Endometrial microvascular endothelial cells (primary cell): Measurements from ENCODE around the gene GALNT18. TPM values are rescaled to one million over a fixed set of nuclear protein-coding genes. Genes with fewer than 3 reads are reported as not detected.

Source experiments
- in situ Hi-C: cut with HindIII; loops from 2 replicates; pipeline ENCODE4 v1.10.0; 2017; ENCODE audit warnings: low sequenced_read_pairs, low pct_unique_long_range_greater_than_20kb; ENCODE audit errors: inconsistent ontology term
- total RNA-seq: library from RNA; depleted of rRNA; stranded (reverse); fragments of >200 nt; gene quantifications from one replicate; pipeline ENCODE4 v1.2.3, GENCODE V29; 2015; ENCODE audit errors: inconsistent ontology term

The GALNT18 gene
- total RNA-seq, 1 donor from 2014 or later: 39.8 TPM

- in situ Hi-C loops: no loop called here
Measured at GRCh38 chr11:11574373-11575287, 47.2 kb downstream of the GALNT18 start.

GRCh38 chr11:11572386-11572785 is 49.4 kb downstream of the GALNT18 start:
- in situ Hi-C loops: no loop called here

GRCh38 chr11:11571893-11572292 is 49.9 kb downstream of the GALNT18 start:
- in situ Hi-C loops: no loop called here

- in situ Hi-C loops: no loop called here
Measured at GRCh38 chr11:11570823-11571222, 51.0 kb downstream of the GALNT18 start.

GRCh38 chr11:11569936-11570491 is 51.8 kb downstream of the GALNT18 start:
- in situ Hi-C loops: no loop called here

GRCh38 chr11:11568651-11569229 is 53.1 kb downstream of the GALNT18 start:
- in situ Hi-C loops: no loop called here

GRCh38 chr11:11567936-11568650 is 53.7 kb downstream of the GALNT18 start:
- in situ Hi-C loops: no loop called here

- in situ Hi-C loops: no loop called here
Measured at GRCh38 chr11:11565636-11566035, 56.2 kb downstream of the GALNT18 start.

- in situ Hi-C loops: no loop called here
Measured at GRCh38 chr11:11563200-11563975, 58.4 kb downstream of the GALNT18 start.

GRCh38 chr11:11561991-11562390 is 59.8 kb downstream of the GALNT18 start:
- in situ Hi-C loops: no loop called here

GRCh38 chr11:11558826-11559225 is 63.0 kb downstream of the GALNT18 start:
- in situ Hi-C loops: no loop called here

- in situ Hi-C loops: no loop called here
Measured at GRCh38 chr11:11558396-11558795, 63.4 kb downstream of the GALNT18 start.

GRCh38 chr11:11555208-11555607 is 66.6 kb downstream of the GALNT18 start:
- in situ Hi-C loops: no loop called here

- in situ Hi-C loops: no loop called here
Measured at GRCh38 chr11:11553573-11553972, 68.2 kb downstream of the GALNT18 start.

- in situ Hi-C loops: no loop called here
Measured at GRCh38 chr11:11552529-11553087, 69.2 kb downstream of the GALNT18 start.

GRCh38 chr11:11550534-11550933 is 71.3 kb downstream of the GALNT18 start:
- in situ Hi-C loops: no loop called here

- in situ Hi-C loops: no loop called here
Measured at GRCh38 chr11:11545285-11546275, 76.2 kb downstream of the GALNT18 start.
